Duodenal mucosa (tissue), 2 donors: Measurements from ENCODE around the gene EYA2.

Experiments used
- H3K27ac ChIP-seq: one replicate; pipeline ENCODE4 v1.7.0; 2013; ENCODE audit warnings: low read depth, low read length
- H3K27me3 ChIP-seq, 2 donors: one replicate each; pipeline ENCODE4 v1.7.0; 2013; ENCODE audit warnings: low read length in 2 of 2, control low read depth in 1 of 2; ENCODE audit not compliant: insufficient read depth in 2 of 2, control insufficient read depth in 1 of 2
- H3K36me3 ChIP-seq, 2 donors: one replicate each; pipeline ENCODE4 v1.7.0; 2013; ENCODE audit warnings: low read length in 2 of 2, control low read depth in 1 of 2; ENCODE audit not compliant: insufficient read depth in 2 of 2, control insufficient read depth in 1 of 2
- H3K4me1 ChIP-seq, 2 donors: one replicate each; pipeline ENCODE4 v1.7.0; 2013; ENCODE audit warnings: low read length in 2 of 2, control low read depth in 1 of 2; ENCODE audit not compliant: insufficient read depth in 2 of 2, control insufficient read depth in 1 of 2
- H3K4me3 ChIP-seq, 2 donors: one replicate each; pipeline ENCODE4 v1.7.0; 2013; ENCODE audit warnings: low read length in 2 of 2, low read depth in 1 of 2
- H3K9ac ChIP-seq, 2 donors: one replicate each; pipeline ENCODE4 v1.7.0; 2013; ENCODE audit warnings: low read length in 2 of 2, low read depth in 1 of 2
- H3K9me3 ChIP-seq, 2 donors: one replicate each; pipeline ENCODE4 v1.7.0; 2013; ENCODE audit warnings: low read length in 2 of 2, control low read depth in 1 of 2; ENCODE audit not compliant: control insufficient read depth in 1 of 2

Gene EYA2

GRCh38 chr20:47154089-47154488 lies 259.4 kb downstream of the EYA2 start:
- Histone ChIP-seq H3K9ac (no peak overlapping the region), H3K4me3 (no peak overlapping the region), H3K36me3 (no peaks in the 10 kb centered on the region), H3K27me3 (peaks cover 0 to 5% of the 10 kb centered on the region in 2 donors), H3K9me3 (no peaks in the 10 kb centered on the region), H3K4me1 (no peaks in the 10 kb centered on the region), H3K27ac (no peak overlapping the region)

GRCh38 chr20:47156301-47157137 lies 261.9 kb downstream of the EYA2 start:
- Histone ChIP-seq H3K4me3 (no peak overlapping the region), H3K27ac (no peak overlapping the region), H3K4me1 (no peaks in the 10 kb centered on the region), H3K27me3 (peaks cover 0 to 5% of the 10 kb centered on the region in 2 donors), H3K9ac (no peak overlapping the region), H3K9me3 (no peaks in the 10 kb centered on the region), H3K36me3 (no peaks in the 10 kb centered on the region)

- Histone ChIP-seq H3K27me3 (peaks cover 0 to 5% of the 10 kb centered on the region in 2 donors), H3K27ac (no peak overlapping the region), H3K9ac (no peak overlapping the region), H3K4me1 (no peaks in the 10 kb centered on the region), H3K9me3 (no peaks in the 10 kb centered on the region), H3K36me3 (no peaks in the 10 kb centered on the region), H3K4me3 (no peak overlapping the region)
These were observed 264.5 kb downstream of the EYA2 start for GRCh38 chr20:47159166-47159565.

GRCh38 chr20:47160240-47160639 lies 265.6 kb downstream of the EYA2 start:
- Histone ChIP-seq H3K4me1 (no peaks in the 10 kb centered on the region), H3K27me3 (peaks cover 0 to 5% of the 10 kb centered on the region in 2 donors), H3K4me3 (no peak overlapping the region), H3K9me3 (no peaks in the 10 kb centered on the region), H3K36me3 (no peaks in the 10 kb centered on the region), H3K27ac (no peak overlapping the region), H3K9ac (no peak overlapping the region)

- H3K27ac ChIP-seq, result no peak overlapping the region
- no peak overlapping the region for H3K4me3 ChIP-seq
- H3K36me3 ChIP-seq, result no peaks in the 10 kb centered on the region
- H3K27me3 ChIP-seq, result no peaks in the 10 kb centered on the region
- H3K9me3 ChIP-seq, result no peaks in the 10 kb centered on the region
- no peak overlapping the region for H3K9ac ChIP-seq
- H3K4me1 ChIP-seq, result no peaks in the 10 kb centered on the region
These were observed 266.3 kb downstream of the EYA2 start for GRCh38 chr20:47160992-47161391.

GRCh38 chr20:47161411-47161810 lies 266.8 kb downstream of the EYA2 start:
- H3K9ac ChIP-seq, result no peak overlapping the region
- H3K36me3 ChIP-seq, result no peaks in the 10 kb centered on the region

GRCh38 chr20:47164140-47164539 lies 269.5 kb downstream of the EYA2 start:
- no peaks in the 10 kb centered on the region for H3K36me3 ChIP-seq
- no peak overlapping the region for H3K4me3 ChIP-seq
- peaks cover 0 to 4% of the 10 kb centered on the region in 2 donors for H3K27me3 ChIP-seq
- H3K9ac ChIP-seq, result no peak overlapping the region
- H3K9me3 ChIP-seq, result no peaks in the 10 kb centered on the region
- H3K4me1 ChIP-seq, result no peaks in the 10 kb centered on the region
- H3K27ac ChIP-seq, result no peak overlapping the region

More at GRCh38 chr20:47161411-47161810, 266.8 kb downstream of the EYA2 start:
- no peaks in the 10 kb centered on the region for H3K27me3 ChIP-seq
- no peaks in the 10 kb centered on the region for H3K4me1 ChIP-seq
- H3K27ac ChIP-seq, result no peak overlapping the region
- no peaks in the 10 kb centered on the region for H3K9me3 ChIP-seq
- H3K4me3 ChIP-seq, result no peak overlapping the region

- Histone ChIP-seq H3K9ac (no peak overlapping the region), H3K36me3 (no peaks in the 10 kb centered on the region), H3K4me3 (no peak overlapping the region), H3K9me3 (no peaks in the 10 kb centered on the region), H3K27ac (no peak overlapping the region), H3K4me1 (no peaks in the 10 kb centered on the region), H3K27me3 (peaks cover 0 to 4% of the 10 kb centered on the region in 2 donors)
These were observed 270.8 kb downstream of the EYA2 start for GRCh38 chr20:47165376-47165865.

GRCh38 chr20:47167846-47168245 lies 273.2 kb downstream of the EYA2 start:
- peaks cover 0 to 4% of the 10 kb centered on the region in 2 donors for H3K27me3 ChIP-seq
- H3K4me1 ChIP-seq, result no peaks in the 10 kb centered on the region
- no peak overlapping the region for H3K9ac ChIP-seq
- H3K36me3 ChIP-seq, result no peaks in the 10 kb centered on the region
- H3K4me3 ChIP-seq, result no peak overlapping the region
- no peak overlapping the region for H3K27ac ChIP-seq
- no peaks in the 10 kb centered on the region for H3K9me3 ChIP-seq

GRCh38 chr20:47172579-47172978 lies 277.9 kb downstream of the EYA2 start:
- Histone ChIP-seq H3K4me1 (no peaks in the 10 kb centered on the region), H3K9ac (no peak overlapping the region), H3K27ac (no peak overlapping the region), H3K36me3 (no peaks in the 10 kb centered on the region), H3K9me3 (no peaks in the 10 kb centered on the region), H3K27me3 (peaks cover 0 to 4% of the 10 kb centered on the region in 2 donors), H3K4me3 (no peak overlapping the region)
